ENCODE data around the gene CLN6. TPM values are rescaled to one million over a fixed set of nuclear protein-coding genes. Genes with fewer than 3 reads are reported as not detected.

The CLN6 gene
- total and polyA plus RNA-seq, 2 of the 4 experiments (the other 2 are of a cell fraction), result 6.5 to 31.9 TPM

- peak overlapping the region; percentile 91 for H2BK5ac ChIP-seq (ENCODE audit: low read depth, low read length, poor library complexity, severe bottlenecking)
- H3K9me1 ChIP-seq (ENCODE audit: insufficient read depth, low read length), result peaks cover 21% of the 10 kb centered on the region
- DNase-seq, result peak; percentile 92
- H3K27me3 ChIP-seq (ENCODE audit: control insufficient read depth, insufficient read depth, low read length), result no peaks in the 10 kb centered on the region
- TF ChIP-seq SMC3 (IDR thresholded peaks at IDR 0.05; ENCODE audit: low read depth, low read length) (no peak), CTCF (conservative IDR thresholded peaks at IDR 0.05; ENCODE audit: low read depth, low read length) (no peak), MAZ (IDR thresholded peaks at IDR 0.05; ENCODE audit: borderline replicate concordance, low read depth, low read length) (peak; percentile 33; the same call in 1 of the 2 replicates), NFE2L2 (IDR thresholded peaks at IDR 0.05; ENCODE audit: low read depth, low read length) (no peak), ELK1 (IDR thresholded peaks at IDR 0.05; ENCODE audit: borderline replicate concordance, low read depth, low read length) (no peak), USF2 (IDR thresholded peaks at IDR 0.05; ENCODE audit: low read depth, low read length) (no peak), BHLHE40 (IDR thresholded peaks at IDR 0.05; ENCODE audit: low read depth, low read length) (peak; percentile 28; the same call in 1 of the 2 replicates), CEBPB (IDR thresholded peaks at IDR 0.05; ENCODE audit: low read depth, low read length) (no peak), FOS (IDR thresholded peaks at IDR 0.05; ENCODE audit: low read depth, low read length) (peak; percentile 61)
- H2BK20ac ChIP-seq (ENCODE audit: low read depth, low read length), result peak overlapping the region; percentile 81
- no peaks in the 10 kb centered on the region for H3K9me3 ChIP-seq (ENCODE audit: control insufficient read depth, insufficient read depth, low read length)
- peak overlapping the region; percentile 75; the same call in 2 of the 3 replicates for H2BK15ac ChIP-seq (ENCODE audit: low read depth, low read length)
- H4K91ac ChIP-seq (ENCODE audit: insufficient read depth, low read depth, low read length), result peak overlapping the region; percentile 85
- peak overlapping the region; percentile 1; the same call in 1 of the 2 replicates for H3K9ac ChIP-seq (ENCODE audit: low read depth, low read length)
- peak overlapping the region; percentile 43 for H3K23ac ChIP-seq (ENCODE audit: low read depth, low read length)
- peak overlapping the region; percentile 79 for H2AFZ ChIP-seq (replicated peaks; ENCODE audit: low read length, poor library complexity)
- WGBS, 2 experiments (ENCODE audit: extremely low coverage in 2 of 2, insufficient read length in 1 of 2), result 40% methylated on average over 1 of the region's 11 CpGs; no CpG with 5 or more reads in 1 of the 2 experiments
- H3K4me3 ChIP-seq (ENCODE audit: insufficient read depth, low read depth, low read length), result no peak overlapping the region
- dilution Hi-C loops (cut with HindIII; ENCODE audit: low sequenced_read_pairs, unreplicated experiment) (no loop called here), intact Hi-C loops (cut with micrococcal nuclease) (no loop called here), in situ Hi-C loops (cut with MboI; ENCODE audit: low sequenced_read_pairs) (no loop called here)
- H2BK120ac ChIP-seq (ENCODE audit: low read depth, low read length), result peak overlapping the region; percentile 83
- peak overlapping the region; percentile 15 for H4K5ac ChIP-seq (ENCODE audit: low read depth, low read length)
- peaks cover 39% of the 10 kb centered on the region for H3K4me1 ChIP-seq (ENCODE audit: control insufficient read depth, insufficient read depth, low read length)
- no TSS peak for BruUV-seq (replicated peaks)
- H3K4ac ChIP-seq (ENCODE audit: low read depth, low read length), result peak overlapping the region; percentile 81
- peak; percentile 75 for ATAC-seq (ENCODE audit: low read depth)
- peak overlapping the region; percentile 6 for H3K4me2 ChIP-seq (ENCODE audit: low read depth, low read length)
- ChIA-PET POLR2A (ENCODE audit: unreplicated experiment) (no interaction called here), CTCF (interaction anchor here (0.9 kb wide), 1 partner anchor 19 kb away, joined by 3 read pairs; no protein-coding TSS in a partner anchor)
- peaks cover 16 to 37% of the 10 kb centered on the region in 2 experiments for H3K79me1 ChIP-seq (ENCODE audit: low read depth in 1 of 2, low read length in 2 of 2)
- peak overlapping the region; percentile 51 for H3K56ac ChIP-seq (ENCODE audit: extremely low read depth, insufficient read depth, low read length)
- H3K18ac ChIP-seq (ENCODE audit: low read depth, low read length), result peak overlapping the region; percentile 15; the same call in 1 of the 2 replicates
- H4K20me1 ChIP-seq (ENCODE audit: insufficient read depth, low read length), result no peaks in the 10 kb centered on the region; the same call in 1 of the 2 replicates
- peak overlapping the region; percentile 31 to 84 for H4K8ac ChIP-seq (ENCODE audit: low read depth in 2 of 2, low read length in 2 of 2)
- peak overlapping the region; percentile 63 for H3K27ac ChIP-seq (ENCODE audit: insufficient read depth, low read length)
- H2AK5ac ChIP-seq (ENCODE audit: low read depth, low read length), result peak overlapping the region; percentile 79
- peak overlapping the region; percentile 42 for H2AK9ac ChIP-seq (replicated peaks; ENCODE audit: low read depth, low read length, poor library complexity)
- H3K14ac ChIP-seq (replicated peaks; ENCODE audit: low read depth, low read length), result peak overlapping the region; percentile 40
- no peaks in the 10 kb centered on the region for H3K36me3 ChIP-seq (ENCODE audit: control insufficient read depth, insufficient read depth, low read length)
Observed at GRCh38 chr15:68271854-68272471, 42.4 kb upstream of the CLN6 start.
